ENCODE data around the gene GSE1.

DNA sequence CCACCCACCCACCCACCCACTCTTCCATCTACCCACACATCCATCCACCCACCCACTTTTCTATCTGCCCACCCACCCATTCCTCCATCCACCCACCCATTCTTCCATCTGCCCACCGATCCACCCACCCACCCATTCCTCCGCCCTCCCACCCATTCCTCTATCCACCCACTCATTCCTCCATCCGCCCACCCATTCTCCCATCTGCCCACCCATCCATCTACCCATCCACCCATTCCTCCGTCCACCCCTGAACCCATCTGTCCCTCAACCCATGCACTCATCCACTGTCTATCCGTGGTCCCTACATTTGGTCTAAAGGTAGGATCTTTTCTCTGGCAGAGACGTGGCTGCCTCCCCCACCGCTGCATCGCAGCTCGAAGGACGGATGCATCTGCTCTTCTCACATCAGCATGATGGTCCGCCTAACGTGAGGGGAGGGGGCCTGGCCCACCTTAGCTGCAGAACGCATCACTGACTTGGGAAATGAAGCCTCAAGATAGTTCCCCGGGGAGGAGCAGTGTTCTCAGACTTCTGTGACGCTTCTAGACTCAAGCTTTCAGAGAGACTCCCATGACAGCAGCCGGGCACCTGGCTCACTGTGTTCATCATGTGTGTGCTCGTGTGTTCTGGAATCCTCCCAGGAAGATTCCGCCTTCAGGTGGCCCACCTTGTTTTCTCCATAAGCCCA, 17.2 kb upstream of the GSE1 start:
- TF ChIP-seq, protein P1, sequence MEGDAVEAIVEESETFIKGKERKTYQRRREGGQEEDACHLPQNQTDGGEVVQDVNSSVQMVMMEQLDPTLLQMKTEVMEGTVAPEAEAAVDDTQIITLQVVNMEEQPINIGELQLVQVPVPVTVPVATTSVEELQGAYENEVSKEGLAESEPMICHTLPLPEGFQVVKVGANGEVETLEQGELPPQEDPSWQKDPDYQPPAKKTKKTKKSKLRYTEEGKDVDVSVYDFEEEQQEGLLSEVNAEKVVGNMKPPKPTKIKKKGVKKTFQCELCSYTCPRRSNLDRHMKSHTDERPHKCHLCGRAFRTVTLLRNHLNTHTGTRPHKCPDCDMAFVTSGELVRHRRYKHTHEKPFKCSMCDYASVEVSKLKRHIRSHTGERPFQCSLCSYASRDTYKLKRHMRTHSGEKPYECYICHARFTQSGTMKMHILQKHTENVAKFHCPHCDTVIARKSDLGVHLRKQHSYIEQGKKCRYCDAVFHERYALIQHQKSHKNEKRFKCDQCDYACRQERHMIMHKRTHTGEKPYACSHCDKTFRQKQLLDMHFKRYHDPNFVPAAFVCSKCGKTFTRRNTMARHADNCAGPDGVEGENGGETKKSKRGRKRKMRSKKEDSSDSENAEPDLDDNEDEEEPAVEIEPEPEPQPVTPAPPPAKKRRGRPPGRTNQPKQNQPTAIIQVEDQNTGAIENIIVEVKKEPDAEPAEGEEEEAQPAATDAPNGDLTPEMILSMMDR (IDR thresholded peaks at IDR 0.05), result no peak
- TF ChIP-seq CREB1 (CRISPR knock-in tag; IDR thresholded peaks at IDR 0.05) (no peak), IRF2 (CRISPR knock-in tag; IDR thresholded peaks at IDR 0.05; ENCODE audit: borderline replicate concordance, low read depth) (no peak), ETV6 (CRISPR knock-in tag; IDR thresholded peaks at IDR 0.05) (no peak), CBFB (CRISPR knock-in tag; IDR thresholded peaks at IDR 0.05; ENCODE audit: low read depth) (no peak), TP53 (CRISPR knock-in tag; IDR thresholded peaks at IDR 0.05) (no peak)
- TF ChIP-seq, protein P2, sequence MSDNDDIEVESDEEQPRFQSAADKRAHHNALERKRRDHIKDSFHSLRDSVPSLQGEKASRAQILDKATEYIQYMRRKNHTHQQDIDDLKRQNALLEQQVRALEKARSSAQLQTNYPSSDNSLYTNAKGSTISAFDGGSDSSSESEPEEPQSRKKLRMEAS (CRISPR knock-in tag; IDR thresholded peaks at IDR 0.05), result no peak
- TF ChIP-seq, protein P3, sequence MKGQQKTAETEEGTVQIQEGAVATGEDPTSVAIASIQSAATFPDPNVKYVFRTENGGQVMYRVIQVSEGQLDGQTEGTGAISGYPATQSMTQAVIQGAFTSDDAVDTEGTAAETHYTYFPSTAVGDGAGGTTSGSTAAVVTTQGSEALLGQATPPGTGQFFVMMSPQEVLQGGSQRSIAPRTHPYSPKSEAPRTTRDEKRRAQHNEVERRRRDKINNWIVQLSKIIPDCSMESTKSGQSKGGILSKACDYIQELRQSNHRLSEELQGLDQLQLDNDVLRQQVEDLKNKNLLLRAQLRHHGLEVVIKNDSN (CRISPR knock-in tag; IDR thresholded peaks at IDR 0.05), result no peak
- TF ChIP-seq, protein P4, sequence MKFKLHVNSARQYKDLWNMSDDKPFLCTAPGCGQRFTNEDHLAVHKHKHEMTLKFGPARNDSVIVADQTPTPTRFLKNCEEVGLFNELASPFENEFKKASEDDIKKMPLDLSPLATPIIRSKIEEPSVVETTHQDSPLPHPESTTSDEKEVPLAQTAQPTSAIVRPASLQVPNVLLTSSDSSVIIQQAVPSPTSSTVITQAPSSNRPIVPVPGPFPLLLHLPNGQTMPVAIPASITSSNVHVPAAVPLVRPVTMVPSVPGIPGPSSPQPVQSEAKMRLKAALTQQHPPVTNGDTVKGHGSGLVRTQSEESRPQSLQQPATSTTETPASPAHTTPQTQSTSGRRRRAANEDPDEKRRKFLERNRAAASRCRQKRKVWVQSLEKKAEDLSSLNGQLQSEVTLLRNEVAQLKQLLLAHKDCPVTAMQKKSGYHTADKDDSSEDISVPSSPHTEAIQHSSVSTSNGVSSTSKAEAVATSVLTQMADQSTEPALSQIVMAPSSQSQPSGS (CRISPR knock-in tag; IDR thresholded peaks at IDR 0.05; ENCODE audit: borderline replicate concordance, low read depth), result no peak
